Thymus (tissue), 11 donors: ENCODE data around the gene GRIK4. TPM values are rescaled to one million over a fixed set of nuclear protein-coding genes. Genes with fewer than 3 reads are reported as not detected.
"Not testable (repeated sequence)": the region's sequence is repeated elsewhere in the genome, so short reads cannot be mapped to it uniquely, and the experiment has no call there.

Experiments used
- DNase-seq, 9 donors: peaks; one replicate each; pipeline ENCODE4 v3.0.0-alpha.2; 2013; ENCODE audit warnings: low spot score in 9 of 9, low read depth in 6 of 9, missing footprints in 1 of 9
- H3K27ac ChIP-seq, 2 donors: one replicate each; pipeline ENCODE4 v1.5.1; 2013; ENCODE audit warnings: control low read depth in 1 of 2, low read depth in 1 of 2, low read length in 1 of 2, mild to moderate bottlenecking in 1 of 2, moderate library complexity in 1 of 2
- H3K27me3 ChIP-seq, 2 donors: one replicate each; pipeline ENCODE4 v1.5.1; 2013; ENCODE audit warnings: low read length in 1 of 2; ENCODE audit not compliant: control insufficient read depth in 2 of 2, insufficient read depth in 1 of 2
- H3K36me3 ChIP-seq, 2 donors: one replicate each; pipeline ENCODE4 v1.5.1; 2013; ENCODE audit warnings: low read length in 1 of 2, mild to moderate bottlenecking in 1 of 2, moderate library complexity in 1 of 2; ENCODE audit not compliant: control insufficient read depth in 2 of 2, insufficient read depth in 2 of 2
- H3K4me1 ChIP-seq, 2 donors: one replicate each; pipeline ENCODE4 v1.5.1; 2013; ENCODE audit warnings: low read length in 2 of 2; ENCODE audit not compliant: control insufficient read depth in 2 of 2, insufficient read depth in 2 of 2
- H3K4me3 ChIP-seq, 2 donors: one replicate each; pipeline ENCODE4 v1.5.1; 2013; ENCODE audit warnings: low read length in 2 of 2, control low read depth in 1 of 2, mild to moderate bottlenecking in 1 of 2
- H3K9me3 ChIP-seq, 2 donors: one replicate each; pipeline ENCODE4 v1.5.1; 2013; ENCODE audit warnings: low read length in 1 of 2, mild to moderate bottlenecking in 1 of 2; ENCODE audit not compliant: control insufficient read depth in 2 of 2, insufficient read depth in 1 of 2
- WGBS: extraction: QIAGEN DNeasy Blood & Tissue Kit; methylation state at CpG from one replicate; pipeline ENCODE4 v1.1.7; 2013; 5-methylcytosine and 5-hydroxymethylcytosine counted together
- polyA plus RNA-seq: library from polyadenylated mRNA; stranded (reverse); fragments of 200-250 nt; gene quantifications from one replicate; pipeline ENCODE4 v1.2.3, GENCODE V29; 2013
- total RNA-seq: library from RNA; stranded (reverse); fragments of 120-200 nt; gene quantifications from one replicate; pipeline ENCODE4 v1.2.4, GENCODE V29; 2013
- donor health status: healthy.

GRIK4 gene
- total and polyA plus RNA-seq, 2 donors = 0.11 to 0.19 TPM

- H3K27me3 ChIP-seq, H3K36me3 ChIP-seq, H3K9me3 ChIP-seq, DNase-seq, H3K4me1 ChIP-seq, H3K27ac ChIP-seq, H3K4me3 ChIP-seq: not testable (repeated sequence)
- 70% methylated on average over 3 of the region's 3 CpGs for WGBS
Measured at GRCh38 chr11:120503529-120503928, 8.0 kb upstream of the GRIK4 start.

- Histone ChIP-seq H3K4me3 (no peak overlapping the region), H3K36me3 (no peaks in the 10 kb centered on the region), H3K9me3 (no peaks in the 10 kb centered on the region), H3K27ac (no peak overlapping the region), H3K27me3 (peaks cover 9 to 20% of the 10 kb centered on the region in 2 donors), H3K4me1 (no peaks in the 10 kb centered on the region)
- 91% methylated on average over 7 of the region's 7 CpGs for WGBS
- no peak for DNase-seq
Measured at GRCh38 chr11:120505801-120506425, 5.6 kb upstream of the GRIK4 start.

GRCh38 chr11:120509346-120510053 lies 2.0 kb upstream of the GRIK4 start:
- 88% methylated on average over 7 of the region's 7 CpGs for WGBS
- no peak overlapping the region for H3K27ac ChIP-seq
- no peak for DNase-seq
- H3K4me1 ChIP-seq = no peaks in the 10 kb centered on the region
- H3K36me3 ChIP-seq = no peaks in the 10 kb centered on the region
- peaks cover 0 to 3% of the 10 kb centered on the region in 2 donors for H3K9me3 ChIP-seq
- no peak overlapping the region for H3K4me3 ChIP-seq
- peaks cover 31 to 51% of the 10 kb centered on the region in 2 donors for H3K27me3 ChIP-seq

GRCh38 chr11:120510406-120511115 lies 987 bp upstream of the GRIK4 start:
- Histone ChIP-seq H3K36me3 (no peaks in the 10 kb centered on the region), H3K27me3 (peaks cover 28 to 57% of the 10 kb centered on the region in 2 donors), H3K27ac (no peak overlapping the region), H3K4me3 (no peak overlapping the region), H3K9me3 (peaks cover 0 to 3% of the 10 kb centered on the region in 2 donors), H3K4me1 (no peaks in the 10 kb centered on the region)
- WGBS = 82% methylated on average over 20 of the region's 20 CpGs
- DNase-seq = no peak

DNA sequence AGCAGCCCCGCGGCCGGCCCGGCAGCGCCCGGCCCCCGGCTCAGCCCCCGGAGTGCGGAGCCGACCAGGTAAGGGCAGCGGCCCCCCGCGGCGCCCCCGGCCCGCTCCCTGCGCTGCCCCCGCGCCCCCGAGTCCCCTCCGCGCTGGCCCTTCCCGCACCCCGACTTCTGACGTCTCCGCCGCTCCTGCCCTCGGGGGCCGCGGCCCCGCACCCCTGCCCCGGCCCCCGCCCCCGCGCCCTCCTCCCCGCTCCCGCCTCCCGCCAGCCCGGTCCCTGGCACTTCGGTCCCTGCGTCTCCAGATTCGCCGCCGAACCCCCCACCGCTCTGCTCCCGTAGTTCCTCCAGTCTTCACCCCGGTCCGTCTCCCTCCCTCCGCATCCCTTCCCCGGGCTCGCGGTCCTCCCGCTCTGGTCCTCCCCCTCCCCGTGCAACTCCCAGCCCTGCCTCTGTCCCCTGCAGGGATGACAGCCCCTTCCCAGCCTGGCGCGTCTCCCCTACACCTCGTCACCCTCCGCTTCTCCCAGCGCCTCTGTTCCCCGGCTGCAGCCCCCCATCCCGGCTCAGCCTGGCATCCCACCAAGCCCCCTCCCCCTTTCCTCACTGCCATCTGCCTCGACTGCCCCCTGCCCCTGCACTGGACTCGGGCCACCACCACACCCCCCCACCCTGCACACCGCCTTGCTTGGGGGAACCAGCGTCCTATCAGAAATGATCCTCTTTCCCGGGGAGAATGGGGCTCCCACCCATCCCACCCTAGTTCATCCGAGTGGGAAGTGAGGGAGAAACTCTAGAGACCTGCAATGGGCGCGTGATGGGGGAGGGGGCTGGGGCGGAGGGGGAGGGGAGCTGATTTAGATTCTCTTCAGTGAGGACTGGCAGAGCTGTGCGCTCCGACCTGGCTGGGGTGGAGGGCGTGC lies 531 bp downstream of the GRIK4 start:
- Histone ChIP-seq H3K27me3 (peaks cover 28 to 71% of the 10 kb centered on the region in 2 donors), H3K4me3 (peak overlapping the region in 1 of 2 donors; percentile 9), H3K4me1 (no peaks in the 10 kb centered on the region), H3K9me3 (peaks cover 0 to 3% of the 10 kb centered on the region in 2 donors), H3K27ac (no peak overlapping the region), H3K36me3 (no peaks in the 10 kb centered on the region)
- DNase-seq = no peak
- 9% methylated on average over 73 of the region's 73 CpGs for WGBS

- H3K4me1 ChIP-seq = no peaks in the 10 kb centered on the region
- WGBS = 86% methylated on average over 22 of the region's 22 CpGs
- DNase-seq = no peak
- peaks cover 30 to 80% of the 10 kb centered on the region in 2 donors for H3K27me3 ChIP-seq
- peaks cover 0 to 3% of the 10 kb centered on the region in 2 donors for H3K9me3 ChIP-seq
- no peak overlapping the region for H3K27ac ChIP-seq
- no peaks in the 10 kb centered on the region for H3K36me3 ChIP-seq
- H3K4me3 ChIP-seq = no peak overlapping the region
Measured at GRCh38 chr11:120512739-120513435, 1.3 kb downstream of the GRIK4 start.

DNA sequence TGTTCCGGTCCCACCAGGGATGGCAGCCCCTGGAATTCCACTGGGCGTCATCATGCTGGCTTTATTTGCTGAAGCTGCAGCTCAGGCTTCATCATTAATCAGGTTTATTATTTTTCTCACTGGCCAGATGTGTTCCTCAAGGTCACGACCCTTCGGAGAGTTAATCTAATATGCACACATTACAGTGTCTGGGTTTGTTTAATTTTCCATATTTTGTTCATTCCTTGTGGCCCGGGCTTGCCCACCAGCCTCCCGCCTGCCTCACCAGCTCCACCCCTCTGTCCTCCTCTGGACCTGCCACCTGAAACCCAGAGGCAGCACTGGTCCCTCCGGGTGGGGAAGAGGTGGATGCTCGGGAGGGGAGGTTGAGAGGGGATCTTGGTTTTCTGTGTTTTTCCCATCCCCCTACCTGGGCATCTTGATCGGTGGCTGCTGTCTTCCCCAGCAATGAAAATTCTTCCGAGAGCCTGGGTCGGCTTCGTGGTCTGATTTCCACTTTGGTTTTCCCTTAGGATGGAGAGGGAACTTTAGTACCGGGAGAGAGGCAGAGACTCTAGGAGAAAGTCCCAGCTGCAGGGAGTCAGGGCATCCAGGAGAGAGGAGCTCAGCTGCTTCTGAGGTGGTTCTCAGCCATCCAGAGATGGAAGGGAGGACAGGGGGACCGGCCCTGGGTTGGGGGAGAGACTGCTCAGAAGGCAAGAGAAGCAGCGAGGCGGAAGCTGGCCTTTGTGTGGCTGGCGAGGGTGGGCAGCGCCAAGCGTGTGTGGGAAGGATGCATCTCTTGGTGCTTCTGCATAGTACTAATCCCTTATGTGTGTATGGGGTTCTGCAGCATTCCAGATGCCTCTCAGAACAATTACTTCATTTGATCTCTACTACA lies 2.1 kb downstream of the GRIK4 start:
- Histone ChIP-seq H3K4me1 (no peaks in the 10 kb centered on the region), H3K27me3 (peaks cover 30 to 79% of the 10 kb centered on the region in 2 donors), H3K9me3 (peaks cover 0 to 3% of the 10 kb centered on the region in 2 donors), H3K27ac (no peak overlapping the region), H3K36me3 (no peaks in the 10 kb centered on the region), H3K4me3 (no peak overlapping the region)
- no peak for DNase-seq
- WGBS = 82% methylated on average over 19 of the region's 19 CpGs
